ENCODE measurements around the gene RPS26. TPM values are rescaled to one million over a fixed set of nuclear protein-coding genes. Genes with fewer than 3 reads are reported as not detected.
"Not testable (repeated sequence)": the region's sequence is repeated elsewhere in the genome, so short reads cannot be mapped to it uniquely, and the experiment has no call there.

The RPS26 gene
- total and polyA plus RNA-seq, 2 donors: 386 to 2,654 TPM

GRCh38 chr12:55999999-56000540 lies 41.6 kb upstream of the RPS26 start:
- not testable (repeated sequence) for H3K36me3 ChIP-seq (ENCODE audit: control insufficient read depth in 2 of 2, insufficient read depth in 2 of 2, low read length in 1 of 2); H3K9me3 ChIP-seq (ENCODE audit: control insufficient read depth in 2 of 2, insufficient read depth in 1 of 2, low read length in 1 of 2); DNase-seq (ENCODE audit: low read depth in 6 of 9, low spot score in 9 of 9); H3K4me3 ChIP-seq (ENCODE audit: low read length in 2 of 2); H3K27ac ChIP-seq (ENCODE audit: low read depth in 1 of 2, low read length in 1 of 2)
- peaks cover 2 to 11% of the 10 kb centered on the region in 2 donors for H3K4me1 ChIP-seq (ENCODE audit: control insufficient read depth in 2 of 2, insufficient read depth in 2 of 2, low read length in 2 of 2)
- H3K27me3 ChIP-seq (ENCODE audit: control insufficient read depth in 2 of 2, insufficient read depth in 1 of 2, low read length in 1 of 2): peaks cover 2 to 14% of the 10 kb centered on the region in 2 donors
- WGBS: 98% methylated on average over 33 of the region's 33 CpGs

GRCh38 chr12:56001487-56002100 lies 40.1 kb upstream of the RPS26 start:
- no peak for DNase-seq (ENCODE audit: low read depth in 6 of 9, low spot score in 9 of 9)
- H3K4me3 ChIP-seq (ENCODE audit: low read length in 2 of 2): no peak overlapping the region
- H3K9me3 ChIP-seq (ENCODE audit: control insufficient read depth in 2 of 2, insufficient read depth in 1 of 2, low read length in 1 of 2): no peaks in the 10 kb centered on the region
- 90% methylated on average over 7 of the region's 7 CpGs for WGBS
- peaks cover 2 to 9% of the 10 kb centered on the region in 2 donors for H3K4me1 ChIP-seq (ENCODE audit: control insufficient read depth in 2 of 2, insufficient read depth in 2 of 2, low read length in 2 of 2)
- peaks cover 2 to 12% of the 10 kb centered on the region in 2 donors for H3K27me3 ChIP-seq (ENCODE audit: control insufficient read depth in 2 of 2, insufficient read depth in 1 of 2, low read length in 1 of 2)
- H3K36me3 ChIP-seq (ENCODE audit: control insufficient read depth in 2 of 2, insufficient read depth in 2 of 2, low read length in 1 of 2): peaks cover 0 to 4% of the 10 kb centered on the region in 2 donors
- no peak overlapping the region for H3K27ac ChIP-seq (ENCODE audit: low read depth in 1 of 2, low read length in 1 of 2)

GRCh38 chr12:56003376-56003775 lies 38.3 kb upstream of the RPS26 start:
- H3K4me3 ChIP-seq (ENCODE audit: low read length in 2 of 2); H3K27ac ChIP-seq (ENCODE audit: low read depth in 1 of 2, low read length in 1 of 2); DNase-seq (ENCODE audit: low read depth in 6 of 9, low spot score in 9 of 9); H3K36me3 ChIP-seq (ENCODE audit: control insufficient read depth in 2 of 2, insufficient read depth in 2 of 2, low read length in 1 of 2); H3K9me3 ChIP-seq (ENCODE audit: control insufficient read depth in 2 of 2, insufficient read depth in 1 of 2, low read length in 1 of 2); H3K27me3 ChIP-seq (ENCODE audit: control insufficient read depth in 2 of 2, insufficient read depth in 1 of 2, low read length in 1 of 2): not testable (repeated sequence)
- WGBS: 96% methylated on average over 5 of the region's 5 CpGs
- peaks cover 0 to 10% of the 10 kb centered on the region in 2 donors for H3K4me1 ChIP-seq (ENCODE audit: control insufficient read depth in 2 of 2, insufficient read depth in 2 of 2, low read length in 2 of 2)

GRCh38 chr12:56004211-56004610 lies 37.5 kb upstream of the RPS26 start:
- Histone ChIP-seq H3K36me3 (ENCODE audit: control insufficient read depth in 2 of 2, insufficient read depth in 2 of 2, low read length in 1 of 2) (peaks cover 0 to 4% of the 10 kb centered on the region in 2 donors), H3K4me3 (ENCODE audit: low read length in 2 of 2) (no peak overlapping the region), H3K9me3 (ENCODE audit: control insufficient read depth in 2 of 2, insufficient read depth in 1 of 2, low read length in 1 of 2) (no peaks in the 10 kb centered on the region), H3K27me3 (ENCODE audit: control insufficient read depth in 2 of 2, insufficient read depth in 1 of 2, low read length in 1 of 2) (no peaks in the 10 kb centered on the region), H3K4me1 (ENCODE audit: control insufficient read depth in 2 of 2, insufficient read depth in 2 of 2, low read length in 2 of 2) (peaks cover 0 to 10% of the 10 kb centered on the region in 2 donors), H3K27ac (ENCODE audit: low read depth in 1 of 2, low read length in 1 of 2) (no peak overlapping the region)
- DNase-seq (ENCODE audit: low read depth in 6 of 9, low spot score in 9 of 9): no peak
- WGBS: 96% methylated on average over 10 of the region's 10 CpGs

- no peaks in the 10 kb centered on the region for H3K27me3 ChIP-seq (ENCODE audit: control insufficient read depth in 2 of 2, insufficient read depth in 1 of 2, low read length in 1 of 2)
- WGBS: 6% methylated on average over 43 of the region's 44 CpGs
- peaks cover 0 to 10% of the 10 kb centered on the region in 2 donors for H3K4me1 ChIP-seq (ENCODE audit: control insufficient read depth in 2 of 2, insufficient read depth in 2 of 2, low read length in 2 of 2)
- DNase-seq (ENCODE audit: low read depth in 6 of 9, low spot score in 9 of 9): peak in 2 of 9 donors; percentile 43 to 67
- peaks cover 0 to 4% of the 10 kb centered on the region in 2 donors for H3K36me3 ChIP-seq (ENCODE audit: control insufficient read depth in 2 of 2, insufficient read depth in 2 of 2, low read length in 1 of 2)
- peak overlapping the region; percentile 40 to 75 for H3K27ac ChIP-seq (ENCODE audit: low read depth in 1 of 2, low read length in 1 of 2)
- no peaks in the 10 kb centered on the region for H3K9me3 ChIP-seq (ENCODE audit: control insufficient read depth in 2 of 2, insufficient read depth in 1 of 2, low read length in 1 of 2)
- H3K4me3 ChIP-seq (ENCODE audit: low read length in 2 of 2): peak overlapping the region; percentile 44 to 64
These were observed 33.9 kb upstream of the RPS26 start for GRCh38 chr12:56007564-56008559.

- DNase-seq (ENCODE audit: low read depth in 6 of 9, low spot score in 9 of 9): no peak
- no peaks in the 10 kb centered on the region for H3K27me3 ChIP-seq (ENCODE audit: control insufficient read depth in 2 of 2, insufficient read depth in 1 of 2, low read length in 1 of 2)
- no peaks in the 10 kb centered on the region for H3K36me3 ChIP-seq (ENCODE audit: control insufficient read depth in 2 of 2, insufficient read depth in 2 of 2, low read length in 1 of 2)
- no peaks in the 10 kb centered on the region for H3K9me3 ChIP-seq (ENCODE audit: control insufficient read depth in 2 of 2, insufficient read depth in 1 of 2, low read length in 1 of 2)
- H3K4me1 ChIP-seq (ENCODE audit: control insufficient read depth in 2 of 2, insufficient read depth in 2 of 2, low read length in 2 of 2): peaks cover 0 to 10% of the 10 kb centered on the region in 2 donors
- H3K27ac ChIP-seq (ENCODE audit: low read depth in 1 of 2, low read length in 1 of 2): no peak overlapping the region
- 93% methylated on average over 2 of the region's 2 CpGs for WGBS
- no peak overlapping the region for H3K4me3 ChIP-seq (ENCODE audit: low read length in 2 of 2)
These were observed 31.6 kb upstream of the RPS26 start for GRCh38 chr12:56010111-56010570.

- DNase-seq (ENCODE audit: low read depth in 6 of 9, low spot score in 9 of 9): no peak
- Histone ChIP-seq H3K9me3 (ENCODE audit: control insufficient read depth in 2 of 2, insufficient read depth in 1 of 2, low read length in 1 of 2) (no peaks in the 10 kb centered on the region), H3K4me1 (ENCODE audit: control insufficient read depth in 2 of 2, insufficient read depth in 2 of 2, low read length in 2 of 2) (peaks cover 0 to 10% of the 10 kb centered on the region in 2 donors), H3K4me3 (ENCODE audit: low read length in 2 of 2) (no peak overlapping the region), H3K36me3 (ENCODE audit: control insufficient read depth in 2 of 2, insufficient read depth in 2 of 2, low read length in 1 of 2) (no peaks in the 10 kb centered on the region), H3K27me3 (ENCODE audit: control insufficient read depth in 2 of 2, insufficient read depth in 1 of 2, low read length in 1 of 2) (no peaks in the 10 kb centered on the region), H3K27ac (ENCODE audit: low read depth in 1 of 2, low read length in 1 of 2) (peak overlapping the region in 1 of 2 donors; percentile 9)
- 98% methylated on average over 2 of the region's 2 CpGs for WGBS
These were observed 30.1 kb upstream of the RPS26 start for GRCh38 chr12:56011509-56012090.

- Histone ChIP-seq H3K36me3 (ENCODE audit: control insufficient read depth in 2 of 2, insufficient read depth in 2 of 2, low read length in 1 of 2) (peaks cover 0 to 2% of the 10 kb centered on the region in 2 donors), H3K4me1 (ENCODE audit: control insufficient read depth in 2 of 2, insufficient read depth in 2 of 2, low read length in 2 of 2) (no peaks in the 10 kb centered on the region), H3K27ac (ENCODE audit: low read depth in 1 of 2, low read length in 1 of 2) (peak overlapping the region in 1 of 2 donors; percentile 12), H3K9me3 (ENCODE audit: control insufficient read depth in 2 of 2, insufficient read depth in 1 of 2, low read length in 1 of 2) (no peaks in the 10 kb centered on the region), H3K27me3 (ENCODE audit: control insufficient read depth in 2 of 2, insufficient read depth in 1 of 2, low read length in 1 of 2) (no peaks in the 10 kb centered on the region), H3K4me3 (ENCODE audit: low read length in 2 of 2) (no peak overlapping the region)
- 97% methylated on average over 5 of the region's 5 CpGs for WGBS
- no peak for DNase-seq (ENCODE audit: low read depth in 6 of 9, low spot score in 9 of 9)
These were observed 28.2 kb upstream of the RPS26 start for GRCh38 chr12:56013482-56013881.
